Stimulated activated naive B cell treated with anti-CD40 and anti-IgM and Interleukin-4, amounts not matched to agents 10 μg/mL and 1 μg/mL and 100 μg/mL, for 72 hours (primary cell): Measurements from ENCODE around the gene PLCB1.

Source experiments
- ATAC-seq, 2 donors: fragments of 150-1000 bp; cut with Tn5 transposase; replicated peaks; 2 replicates each; pipeline ENCODE4 v1.10.0; 2021; ENCODE audit warnings: moderate library complexity in 1 of 2
- DNase-seq: peaks from one replicate; pipeline ENCODE4 v3.0.0; 2021
- H3K27ac Mint-ChIP-seq: one replicate; pipeline ENCODE4 v1.8.0; 2022; ENCODE audit warnings: mild to moderate bottlenecking, mixed read lengths
- H3K27me3 Mint-ChIP-seq, 2 donors: one replicate each; pipeline ENCODE4 v1.8.0; 2022; ENCODE audit warnings: mixed read lengths in 2 of 2
- H3K36me3 Mint-ChIP-seq, 2 donors: one replicate each; pipeline ENCODE4 v1.8.0; 2022; ENCODE audit warnings: mixed read lengths in 2 of 2, mild to moderate bottlenecking in 1 of 2
- H3K4me1 Mint-ChIP-seq, 2 donors: one replicate each; pipeline ENCODE4 v1.8.0; 2022; ENCODE audit warnings: mixed read lengths in 2 of 2, mild to moderate bottlenecking in 1 of 2
- H3K4me3 Mint-ChIP-seq, 2 donors: one replicate each; pipeline ENCODE4 v1.8.0; 2022; ENCODE audit warnings: mild to moderate bottlenecking in 2 of 2, mixed read lengths in 2 of 2, moderate library complexity in 1 of 2
- H3K9me3 Mint-ChIP-seq, 2 donors: one replicate each; pipeline ENCODE4 v1.8.0; 2022; ENCODE audit warnings: mixed read lengths in 2 of 2, mild to moderate bottlenecking in 1 of 2

Gene PLCB1

GRCh38 chr20:8220716-8221115 is 88.7 kb downstream of the PLCB1 start:
- H3K36me3 Mint-ChIP-seq, result peaks cover 2 to 8% of the 10 kb centered on the region in 2 donors

GRCh38 chr20:8221887-8222419 is 89.9 kb downstream of the PLCB1 start:
- Mint-ChIP-seq H3K27me3 (no peaks in the 10 kb centered on the region), H3K9me3 (peaks cover 0 to 1% of the 10 kb centered on the region in 2 donors), H3K4me3 (peak overlapping the region in 1 of 2 donors; percentile 14), H3K27ac (peak overlapping the region; percentile 47), H3K36me3 (peaks cover 2 to 8% of the 10 kb centered on the region in 2 donors), H3K4me1 (peaks cover 20 to 43% of the 10 kb centered on the region in 2 donors)
- ATAC-seq, result peak; percentile 76 to 81
- no peak for DNase-seq

More at GRCh38 chr20:8220716-8221115, 88.7 kb downstream of the PLCB1 start:
- Mint-ChIP-seq H3K4me1 (peaks cover 20 to 48% of the 10 kb centered on the region in 2 donors), H3K27ac (no peak overlapping the region), H3K4me3 (no peak overlapping the region), H3K9me3 (peaks cover 0 to 1% of the 10 kb centered on the region in 2 donors), H3K27me3 (no peaks in the 10 kb centered on the region)
- DNase-seq (no peak), ATAC-seq (no peak)

- H3K4me1 Mint-ChIP-seq, result peaks cover 11 to 31% of the 10 kb centered on the region in 2 donors
- no peaks in the 10 kb centered on the region for H3K36me3 Mint-ChIP-seq
- no peak overlapping the region for H3K4me3 Mint-ChIP-seq
- H3K27ac Mint-ChIP-seq, result no peak overlapping the region
- H3K27me3 Mint-ChIP-seq, result no peaks in the 10 kb centered on the region
- DNase-seq, result no peak
- H3K9me3 Mint-ChIP-seq, result peaks cover 0 to 1% of the 10 kb centered on the region in 2 donors
- ATAC-seq, result no peak
These were observed 91.2 kb downstream of the PLCB1 start for GRCh38 chr20:8223091-8223870.

- DNase-seq (no peak), ATAC-seq (no peak)
- H3K27me3 Mint-ChIP-seq, result no peaks in the 10 kb centered on the region
- H3K4me3 Mint-ChIP-seq, result no peak overlapping the region
- H3K9me3 Mint-ChIP-seq, result no peaks in the 10 kb centered on the region
- H3K27ac Mint-ChIP-seq, result no peak overlapping the region
- peaks cover 9 to 31% of the 10 kb centered on the region in 2 donors for H3K4me1 Mint-ChIP-seq
- H3K36me3 Mint-ChIP-seq, result no peaks in the 10 kb centered on the region
These were observed 93.6 kb downstream of the PLCB1 start for GRCh38 chr20:8225658-8226057.

GRCh38 chr20:8226106-8226505 is 94.0 kb downstream of the PLCB1 start:
- ATAC-seq, result no peak
- Mint-ChIP-seq H3K36me3 (no peaks in the 10 kb centered on the region), H3K4me3 (no peak overlapping the region), H3K9me3 (no peaks in the 10 kb centered on the region), H3K27ac (no peak overlapping the region), H3K4me1 (peaks cover 13 to 35% of the 10 kb centered on the region in 2 donors), H3K27me3 (no peaks in the 10 kb centered on the region)
- DNase-seq, result no peak

- Mint-ChIP-seq H3K4me3 (no peak overlapping the region), H3K27ac (no peak overlapping the region), H3K4me1 (peaks cover 13 to 34% of the 10 kb centered on the region in 2 donors), H3K27me3 (no peaks in the 10 kb centered on the region), H3K9me3 (no peaks in the 10 kb centered on the region), H3K36me3 (no peaks in the 10 kb centered on the region)
- no peak for DNase-seq
- no peak for ATAC-seq
These were observed 95.2 kb downstream of the PLCB1 start for GRCh38 chr20:8227293-8227692.

- Mint-ChIP-seq H3K4me3 (no peak overlapping the region), H3K4me1 (peaks cover 13 to 32% of the 10 kb centered on the region in 2 donors), H3K27me3 (no peaks in the 10 kb centered on the region), H3K9me3 (no peaks in the 10 kb centered on the region), H3K36me3 (no peaks in the 10 kb centered on the region), H3K27ac (no peak overlapping the region)
- DNase-seq, result no peak
- no peak for ATAC-seq
These were observed 96.2 kb downstream of the PLCB1 start for GRCh38 chr20:8228315-8228714.

GRCh38 chr20:8229090-8229489 is 97.0 kb downstream of the PLCB1 start:
- no peak for ATAC-seq
- H3K4me3 Mint-ChIP-seq, result no peak overlapping the region
- H3K36me3 Mint-ChIP-seq, result no peaks in the 10 kb centered on the region
- no peak for DNase-seq
- H3K9me3 Mint-ChIP-seq, result no peaks in the 10 kb centered on the region
- H3K27ac Mint-ChIP-seq, result no peak overlapping the region
- no peaks in the 10 kb centered on the region for H3K27me3 Mint-ChIP-seq
- H3K4me1 Mint-ChIP-seq, result peaks cover 13 to 32% of the 10 kb centered on the region in 2 donors

GRCh38 chr20:8231038-8231437 is 99.0 kb downstream of the PLCB1 start:
- H3K27me3 Mint-ChIP-seq, result no peaks in the 10 kb centered on the region
- H3K27ac Mint-ChIP-seq, result no peak overlapping the region
- DNase-seq, result no peak
- H3K4me3 Mint-ChIP-seq, result no peak overlapping the region
- peaks cover 9 to 26% of the 10 kb centered on the region in 2 donors for H3K4me1 Mint-ChIP-seq
- H3K9me3 Mint-ChIP-seq, result no peaks in the 10 kb centered on the region
- H3K36me3 Mint-ChIP-seq, result no peaks in the 10 kb centered on the region
- peak; percentile 3 to 70 for ATAC-seq

- ATAC-seq (no peak), DNase-seq (no peak)
- H3K27ac Mint-ChIP-seq, result no peak overlapping the region
- no peaks in the 10 kb centered on the region for H3K36me3 Mint-ChIP-seq
- H3K27me3 Mint-ChIP-seq, result no peaks in the 10 kb centered on the region
- H3K9me3 Mint-ChIP-seq, result no peaks in the 10 kb centered on the region
- H3K4me3 Mint-ChIP-seq, result no peak overlapping the region
- peaks cover 6 to 22% of the 10 kb centered on the region in 2 donors for H3K4me1 Mint-ChIP-seq
These were observed 100.3 kb downstream of the PLCB1 start for GRCh38 chr20:8232332-8232731.

- DNase-seq, result no peak
- H3K9me3 Mint-ChIP-seq, result no peaks in the 10 kb centered on the region
- peaks cover 7 to 18% of the 10 kb centered on the region in 2 donors for H3K4me1 Mint-ChIP-seq
- ATAC-seq, result no peak
- H3K27me3 Mint-ChIP-seq, result no peaks in the 10 kb centered on the region
- no peaks in the 10 kb centered on the region for H3K36me3 Mint-ChIP-seq
- H3K4me3 Mint-ChIP-seq, result no peak overlapping the region
- no peak overlapping the region for H3K27ac Mint-ChIP-seq
These were observed 102.5 kb downstream of the PLCB1 start for GRCh38 chr20:8234580-8234979.

GRCh38 chr20:8242066-8242465 is 110.0 kb downstream of the PLCB1 start:
- Mint-ChIP-seq H3K36me3 (no peaks in the 10 kb centered on the region), H3K27me3 (no peaks in the 10 kb centered on the region)

GRCh38 chr20:8242827-8243724 is 111.0 kb downstream of the PLCB1 start:
- H3K4me1 Mint-ChIP-seq, result peaks cover 15 to 19% of the 10 kb centered on the region in 2 donors
- no peak for DNase-seq
- no peak overlapping the region for H3K27ac Mint-ChIP-seq
- no peaks in the 10 kb centered on the region for H3K36me3 Mint-ChIP-seq
- ATAC-seq, result peak; percentile 50 to 57
- H3K27me3 Mint-ChIP-seq, result no peaks in the 10 kb centered on the region
- no peak overlapping the region for H3K4me3 Mint-ChIP-seq
- no peaks in the 10 kb centered on the region for H3K9me3 Mint-ChIP-seq

More at GRCh38 chr20:8242066-8242465, 110.0 kb downstream of the PLCB1 start:
- H3K4me3 Mint-ChIP-seq, result no peak overlapping the region
- peaks cover 9 to 14% of the 10 kb centered on the region in 2 donors for H3K4me1 Mint-ChIP-seq
- ATAC-seq (no peak), DNase-seq (no peak)
- no peaks in the 10 kb centered on the region for H3K9me3 Mint-ChIP-seq
- H3K27ac Mint-ChIP-seq, result no peak overlapping the region

- Mint-ChIP-seq H3K4me3 (no peak overlapping the region), H3K36me3 (no peaks in the 10 kb centered on the region), H3K4me1 (peaks cover 16% of the 10 kb centered on the region in 2 donors), H3K27ac (no peak overlapping the region), H3K9me3 (no peaks in the 10 kb centered on the region), H3K27me3 (no peaks in the 10 kb centered on the region)
- ATAC-seq (no peak), DNase-seq (no peak)
These were observed 112.6 kb downstream of the PLCB1 start for GRCh38 chr20:8244637-8245036.
